SK-N-SH (cell line): ENCODE results near the gene CDH4. TPM values are rescaled to one million over a fixed set of nuclear protein-coding genes. Genes with fewer than 3 reads are reported as not detected.

ENCODE experiments used
- CTCF ChIA-PET: fragments of 300-600, 350-600 bp; formaldehyde crosslinking; extraction: SDS; loops from one replicate; lab custom pipeline; 2021; lab: Yijun Ruan, JAX
- POLR2A ChIA-PET: fragments of 350-600 bp; sonication (Branson Sonifier 250); formaldehyde crosslinking; extraction: SDS; loops from one replicate; lab custom pipeline; 2020; ENCODE audit warnings: antibody characterized with exemption, inconsistent platforms; lab: Yijun Ruan, JAX
- DNase-seq: peaks from one replicate; pipeline ENCODE4 v3.0.0; 2012
- H2AFZ ChIP-seq: fragments of 200-600 bp; sonication (generic); 2 replicates; pipeline ENCODE4 v1.8.1; 2016; ENCODE audit warnings: antibody characterized with exemption, mild to moderate bottlenecking, low read depth
- H3F3A ChIP-seq: fragments of 200-600 bp; sonication (generic); replicated peaks from 2 replicates; pipeline ENCODE3; 2016; ENCODE audit warnings: antibody characterized with exemption, mild to moderate bottlenecking; ENCODE audit not compliant: insufficient read depth
- H3K27ac ChIP-seq, 2 experiments: fragments of 200-500 bp in 1 of 2; fragments of 200-600 bp in 1 of 2; sonication (Bioruptor generic) in 1 of 2; sonication (generic), shearing (Covaris generic) in 1 of 2; 2 replicates each; pipeline versions ENCODE4 v1.5.1 to v1.6.1; 2014 to 2016; ENCODE audit warnings: low read depth in 2 of 2, inconsistent platforms in 1 of 2, low read length in 1 of 2, mild to moderate bottlenecking in 1 of 2, mixed read lengths in 1 of 2
- H3K27me3 ChIP-seq: fragments of 200-600 bp; sonication (generic), shearing (Covaris generic); 2 replicates; pipeline ENCODE4 v1.6.1; 2016; ENCODE audit warnings: mixed run types; ENCODE audit not compliant: insufficient read depth
- H3K36me3 ChIP-seq, 2 experiments: fragments of 200-500 bp in 1 of 2; fragments of 200-600 bp in 1 of 2; sonication (Bioruptor generic) in 1 of 2; sonication (generic) in 1 of 2; replicated peaks in 1 of 2; 2 replicates each; pipeline versions ENCODE3 to v1.5.1; 2014 to 2016; ENCODE audit warnings: low read length in 1 of 2, mild to moderate bottlenecking in 1 of 2; ENCODE audit not compliant: insufficient read depth in 2 of 2, control insufficient read depth in 1 of 2
- H3K4me1 ChIP-seq, 2 experiments: fragments of 200-500 bp in 1 of 2; fragments of 200-600 bp in 1 of 2; sonication (Bioruptor generic) in 1 of 2; sonication (generic), shearing (Covaris generic) in 1 of 2; 2 replicates each; pipeline versions ENCODE4 v1.5.1 to v1.6.1; 2014 to 2016; ENCODE audit warnings: low read depth in 1 of 2, low read length in 1 of 2, mixed run types in 1 of 2; ENCODE audit not compliant: insufficient read depth in 2 of 2, control insufficient read depth in 1 of 2
- H3K4me2 ChIP-seq: fragments of 200-600 bp; sonication (generic), shearing (Covaris generic); 2 replicates; pipeline ENCODE4 v1.6.1; 2017; ENCODE audit warnings: mixed run types
- H3K4me3 ChIP-seq, 2 experiments: fragments of 200-500 bp in 1 of 2; fragments of 200-600 bp in 1 of 2; sonication (Bioruptor generic) in 1 of 2; sonication (generic), shearing (Covaris generic) in 1 of 2; 2 replicates each; pipeline versions ENCODE4 v1.5.1 to v1.8.1; 2014 to 2016; ENCODE audit warnings: low read depth in 2 of 2, inconsistent platforms in 1 of 2, low read length in 1 of 2, mild to moderate bottlenecking in 1 of 2, mixed read lengths in 1 of 2, moderate library complexity in 1 of 2
- H3K79me2 ChIP-seq: fragments of 200-600 bp; sonication (generic); 2 replicates; pipeline ENCODE4 v1.8.1; 2017; ENCODE audit warnings: mild to moderate bottlenecking; ENCODE audit not compliant: insufficient read depth
- H3K9ac ChIP-seq: fragments of 200-600 bp; sonication (generic); 2 replicates; pipeline ENCODE4 v1.6.1; 2017; ENCODE audit warnings: mixed run types
- H3K9me2 ChIP-seq: fragments of 200-600 bp; sonication (generic); 2 replicates; pipeline ENCODE4 v1.6.1; 2017; ENCODE audit warnings: mixed run types
- H3K9me3 ChIP-seq: fragments of 200-600 bp; sonication (generic); 2 replicates; pipeline ENCODE4 v1.6.1; 2017; ENCODE audit warnings: mixed run types, mild to moderate bottlenecking, moderate library complexity
- H4K20me1 ChIP-seq: fragments of 200-600 bp; sonication (generic); 2 replicates; pipeline ENCODE4 v1.6.1; 2017; ENCODE audit warnings: mild to moderate bottlenecking, mixed run types; ENCODE audit not compliant: insufficient read depth
- CHD2 ChIP-seq: fragments of 150-350 bp; IDR thresholded peaks from 2 replicates; pipeline ENCODE4 v1.6.1; 2018; ENCODE audit warnings: low read length; ENCODE audit not compliant: partially characterized antibody
- EP300 ChIP-seq, 2 experiments: IDR thresholded peaks; 2 replicates each; pipeline versions ENCODE4 v1.4.0 to v1.6.1; 2012; ENCODE audit warnings: borderline replicate concordance in 1 of 2, low read depth in 1 of 2, low read length in 1 of 2
- GABPA ChIP-seq: IDR thresholded peaks from 2 replicates; pipeline ENCODE4 v1.4.0; 2012; ENCODE audit warnings: low read depth, mild to moderate bottlenecking
- GATA2 ChIP-seq: sonication (generic); formaldehyde crosslinking; IDR thresholded peaks from 2 replicates; pipeline ENCODE4 v1.5.0; 2020; ENCODE audit warnings: mild to moderate bottlenecking, missing genetic modification reagents
- JUND ChIP-seq: IDR thresholded peaks from 2 replicates; pipeline ENCODE4 v1.4.0; 2012
- MEF2A ChIP-seq: IDR thresholded peaks from 2 replicates; pipeline ENCODE4 v1.4.0; 2012; ENCODE audit warnings: low read depth, borderline replicate concordance
- NFIC ChIP-seq: IDR thresholded peaks from 2 replicates; pipeline ENCODE4 v1.4.0; 2012; ENCODE audit warnings: borderline replicate concordance
- PBX3 ChIP-seq: IDR thresholded peaks from 2 replicates; pipeline ENCODE4; 2012
- RCOR1 ChIP-seq: fragments of 150-350 bp; IDR thresholded peaks from 2 replicates; pipeline ENCODE4 v1.6.1; 2017; ENCODE audit warnings: antibody characterized with exemption, low read length
- TAF1 ChIP-seq: IDR thresholded peaks from 2 replicates; pipeline ENCODE4 v1.6.1; 2012; ENCODE audit warnings: low read depth, mild to moderate bottlenecking, low read length, moderate library complexity, borderline replicate concordance
- USF2 ChIP-seq: fragments of 150-350 bp; IDR thresholded peaks from 2 replicates; pipeline ENCODE4 v1.6.1; 2017; ENCODE audit warnings: antibody characterized with exemption, low read length, low read depth, borderline replicate concordance
- ZBTB33 ChIP-seq: IDR thresholded peaks from 2 replicates; pipeline ENCODE4 v1.4.0; 2012; ENCODE audit warnings: low read depth, borderline replicate concordance
- WGBS: methylation state at CpG from one replicate; pipeline ENCODE4 v1.1.6; 2017; ENCODE audit warnings: low lambda C conversion rate; 5-methylcytosine and 5-hydroxymethylcytosine counted together
- polyA plus RNA-seq, 3 experiments: library from polyadenylated mRNA; depleted of rRNA; stranded (reverse); fragments of >200 nt; gene quantifications; 2 replicates each; pipeline ENCODE4 v1.2.3, GENCODE V29; 2012

The CDH4 gene
- polyA plus RNA-seq, 1 of the 3 experiments (the other 2 are of a cell fraction), result not detected

- H3K79me2 ChIP-seq, result no peaks in the 10 kb centered on the region
- no peak overlapping the region for H2AFZ ChIP-seq
- no peaks in the 10 kb centered on the region for H3F3A ChIP-seq
- ChIA-PET POLR2A (no interaction called here), CTCF (interaction anchor here (1.0 to 6.3 kb wide), 4 partner anchors 11 to 1030 kb away, joined by 3 to 32 read pairs (median 5); no protein-coding TSS in a partner anchor)
- TF ChIP-seq RCOR1 (no peak), NFIC (no peak), GABPA (no peak), JUND (no peak), PBX3 (no peak), USF2 (no peak), EP300 (IDR thresholded peaks at IDR 0.05; ENCODE audit: borderline replicate concordance in 1 of 2, low read depth in 1 of 2, low read length in 1 of 2) (no peak)
- no peaks in the 10 kb centered on the region for H4K20me1 ChIP-seq
- H3K4me1 ChIP-seq, result no peaks in the 10 kb centered on the region
- no peak overlapping the region for H3K27ac ChIP-seq
- H3K9ac ChIP-seq, result no peak overlapping the region
- no peaks in the 10 kb centered on the region for H3K36me3 ChIP-seq
- H3K27me3 ChIP-seq, result no peaks in the 10 kb centered on the region
- 29% methylated on average over 1 of the region's 3 CpGs for WGBS
- no peak overlapping the region for H3K4me2 ChIP-seq
- H3K9me2 ChIP-seq, result no peaks in the 10 kb centered on the region
- DNase-seq, result no peak
- H3K9me3 ChIP-seq, result no peaks in the 10 kb centered on the region
- no peak overlapping the region for H3K4me3 ChIP-seq
These were observed 11.2 kb upstream of the CDH4 start for GRCh38 chr20:61240814-61241213.

- no peaks in the 10 kb centered on the region for H3F3A ChIP-seq
- H3K4me3 ChIP-seq, result no peak overlapping the region
- no peak overlapping the region for H2AFZ ChIP-seq
- no peaks in the 10 kb centered on the region for H3K36me3 ChIP-seq
- H3K9ac ChIP-seq, result no peak overlapping the region
- H3K4me1 ChIP-seq, result no peaks in the 10 kb centered on the region
- ChIA-PET CTCF (interaction anchor here (6.3 kb wide), 1 partner anchor 15 kb away, joined by 32 read pairs; no protein-coding TSS in a partner anchor), POLR2A (no interaction called here)
- no peaks in the 10 kb centered on the region for H3K9me2 ChIP-seq
- H3K27ac ChIP-seq, result no peak overlapping the region
- H4K20me1 ChIP-seq, result no peaks in the 10 kb centered on the region
- no peak for DNase-seq
- no peaks in the 10 kb centered on the region for H3K79me2 ChIP-seq
- H3K4me2 ChIP-seq, result no peak overlapping the region
- no peaks in the 10 kb centered on the region for H3K9me3 ChIP-seq
- 3% methylated on average over 5 of the region's 8 CpGs for WGBS
- no peak for TF ChIP-seq MEF2A
- TF ChIP-seq NFIC, result no peak
- no peak for TF ChIP-seq CHD2
- no peak for TF ChIP-seq TAF1
- no peak for TF ChIP-seq GATA2 (CRISPR knock-in tag)
- TF ChIP-seq ZBTB33, result no peak
- H3K27me3 ChIP-seq, result no peaks in the 10 kb centered on the region
These were observed 7.8 kb upstream of the CDH4 start for GRCh38 chr20:61244213-61244612.
